H9 (cell line): ENCODE results near the gene TACR2. TPM values are rescaled to one million over a fixed set of nuclear protein-coding genes. Genes with fewer than 3 reads are reported as not detected.

Experiments
- DNase-seq: peaks from one replicate; pipeline ENCODE4 v3.0.0-alpha.2; 2017
- H2AFZ ChIP-seq: one replicate; pipeline ENCODE4 v1.6.1; 2013; ENCODE audit warnings: mild to moderate bottlenecking, low read length, control low read depth, moderate library complexity
- H2AK5ac ChIP-seq: 2 replicates; pipeline ENCODE4 v1.6.1; 2013; ENCODE audit warnings: low read length, control low read depth, mixed read lengths; ENCODE audit not compliant: insufficient read length
- H2BK120ac ChIP-seq: one replicate; pipeline ENCODE4 v1.6.1; 2013; ENCODE audit warnings: low read depth, mild to moderate bottlenecking, low read length, control low read depth, inconsistent platforms; ENCODE audit not compliant: poor library complexity, severe bottlenecking
- H2BK12ac ChIP-seq: 2 replicates; pipeline ENCODE4 v1.6.1; 2013; ENCODE audit warnings: low read length, control low read depth, mixed read lengths, low read depth; ENCODE audit not compliant: insufficient read length
- H2BK15ac ChIP-seq: 2 replicates; pipeline ENCODE4 v1.6.1; 2013; ENCODE audit warnings: low read depth, low read length, control low read depth
- H2BK20ac ChIP-seq: one replicate; pipeline ENCODE4 v1.6.1; 2013; ENCODE audit warnings: low read depth, mild to moderate bottlenecking, low read length, control low read depth, inconsistent platforms; ENCODE audit not compliant: poor library complexity, severe bottlenecking
- H2BK5ac ChIP-seq: 2 replicates; pipeline ENCODE4 v1.6.1; 2013; ENCODE audit warnings: low read length, control low read depth, mixed read lengths; ENCODE audit not compliant: insufficient read length
- H3K14ac ChIP-seq: 2 replicates; pipeline ENCODE4 v1.6.1; 2013; ENCODE audit warnings: low read length, control low read depth; ENCODE audit not compliant: insufficient read depth
- H3K18ac ChIP-seq: 2 replicates; pipeline ENCODE4 v1.6.1; 2013; ENCODE audit warnings: low read depth, mild to moderate bottlenecking, mixed read lengths, low read length, control low read depth; ENCODE audit not compliant: insufficient read length
- H3K23ac ChIP-seq: 2 replicates; pipeline ENCODE4 v1.6.1; 2013; ENCODE audit warnings: low read length, control low read depth, mixed read lengths, low read depth; ENCODE audit not compliant: insufficient read length
- H3K23me2 ChIP-seq: 2 replicates; pipeline ENCODE4 v1.6.1; 2013; ENCODE audit warnings: low read depth, mild to moderate bottlenecking, mixed read lengths, low read length, control low read depth; ENCODE audit not compliant: insufficient read length, poor library complexity, severe bottlenecking
- H3K27ac ChIP-seq: 2 replicates; pipeline ENCODE4 v1.5.1; 2013; ENCODE audit warnings: low read length, control low read depth, mixed read lengths, low read depth; ENCODE audit not compliant: insufficient read length
- H3K27me3 ChIP-seq: 2 replicates; pipeline ENCODE4 v1.6.1; 2013; ENCODE audit warnings: low read length, control low read depth, inconsistent platforms; ENCODE audit not compliant: insufficient read depth
- H3K4ac ChIP-seq: 2 replicates; pipeline ENCODE4 v1.6.1; 2013; ENCODE audit warnings: low read depth, mild to moderate bottlenecking, control low read depth, inconsistent platforms, low read length, moderate library complexity
- H3K4me1 ChIP-seq: 2 replicates; pipeline ENCODE4 v1.6.1; 2013; ENCODE audit warnings: low read length, control low read depth, inconsistent platforms; ENCODE audit not compliant: insufficient read depth
- H3K4me2 ChIP-seq: 2 replicates; pipeline ENCODE4 v1.6.1; 2013; ENCODE audit warnings: low read length, control low read depth, mixed read lengths; ENCODE audit not compliant: insufficient read length, insufficient read depth
- H3K56ac ChIP-seq: 2 replicates; pipeline ENCODE4 v1.6.1; 2013; ENCODE audit warnings: low read depth, mild to moderate bottlenecking, mixed read lengths, low read length, control low read depth; ENCODE audit not compliant: insufficient read length
- H3K79me1 ChIP-seq: 2 replicates; pipeline ENCODE4 v1.6.1; 2013; ENCODE audit warnings: low read depth, mild to moderate bottlenecking, moderate library complexity, low read length, control low read depth, inconsistent platforms; ENCODE audit not compliant: insufficient read depth, poor library complexity, severe bottlenecking
- H3K79me2 ChIP-seq: 2 replicates; pipeline ENCODE4 v1.6.1; 2013; ENCODE audit warnings: low read length, control low read depth, inconsistent platforms; ENCODE audit not compliant: insufficient read depth
- H3K9ac ChIP-seq: 2 replicates; pipeline ENCODE4 v1.6.1; 2013; ENCODE audit warnings: low read length, control low read depth, mixed read lengths; ENCODE audit not compliant: insufficient read length; ENCODE audit errors: extremely low read depth
- H3K9me3 ChIP-seq: one replicate; pipeline ENCODE4 v1.6.1; 2013; ENCODE audit warnings: low read depth, low read length, inconsistent platforms; ENCODE audit not compliant: control insufficient read depth
- H3T11ph ChIP-seq: one replicate; pipeline ENCODE4 v1.6.1; 2013; ENCODE audit warnings: mild to moderate bottlenecking, low read length, control low read depth, inconsistent platforms
- H4K20me1 ChIP-seq: one replicate; pipeline ENCODE4 v1.6.1; 2013; ENCODE audit not compliant: control insufficient read depth, insufficient read length, insufficient read depth
- H4K5ac ChIP-seq: 2 replicates; pipeline ENCODE4 v1.6.1; 2013; ENCODE audit warnings: low read depth, mild to moderate bottlenecking, mixed read lengths, low read length, control low read depth; ENCODE audit not compliant: insufficient read length
- H4K8ac ChIP-seq: replicated peaks from 2 replicates; pipeline ENCODE4 v1.6.1; 2013; ENCODE audit warnings: low read length, control low read depth, mixed read lengths, low read depth; ENCODE audit not compliant: insufficient read length
- H4K91ac ChIP-seq: 2 replicates; pipeline ENCODE4 v1.6.1; 2013; ENCODE audit warnings: low read depth, mild to moderate bottlenecking, moderate library complexity, mixed read lengths, low read length, control low read depth; ENCODE audit not compliant: insufficient read length
- H3K27ac Mint-ChIP-seq, 3 experiments: 2 replicates in 2 of 3; 3 replicates in 1 of 3; pipeline ENCODE4 v1.8.0; 2020 to 2021; ENCODE audit warnings: mixed read lengths in 3 of 3, mild to moderate bottlenecking in 1 of 3, moderate library complexity in 1 of 3
- H3K27me3 Mint-ChIP-seq: 2 replicates; pipeline ENCODE4 v1.8.0; 2021; ENCODE audit warnings: low read depth, mild to moderate bottlenecking, moderate library complexity, mixed read lengths
- H3K36me3 Mint-ChIP-seq, 3 experiments: 2 replicates in 2 of 3; 3 replicates in 1 of 3; pipeline ENCODE4 v1.8.0; 2020 to 2021; ENCODE audit warnings: low read depth in 3 of 3, mixed read lengths in 3 of 3; ENCODE audit not compliant: insufficient read depth in 1 of 3
- H3K4me1 Mint-ChIP-seq, 2 experiments: 2 replicates each; pipeline ENCODE4 v1.8.0; 2020; ENCODE audit warnings: mixed read lengths in 2 of 2
- H3K4me3 Mint-ChIP-seq, 2 experiments: 2 replicates in 1 of 2; 3 replicates in 1 of 2; pipeline ENCODE4 v1.8.0; 2020 to 2021; ENCODE audit warnings: mild to moderate bottlenecking in 2 of 2, mixed read lengths in 2 of 2, moderate library complexity in 1 of 2
- H3K9me3 Mint-ChIP-seq, 2 experiments: 2 replicates in 1 of 2; 3 replicates in 1 of 2; pipeline ENCODE4 v1.8.0; 2020; ENCODE audit warnings: mild to moderate bottlenecking in 2 of 2, mixed read lengths in 2 of 2, moderate library complexity in 1 of 2
- WGBS: extraction: QIAGEN DNeasy Blood & Tissue Kit; methylation state at CpG from one replicate; pipeline ENCODE4 v1.1.7; 2013; ENCODE audit warnings: missing lambda C conversion rate, low lambda C conversion rate, mixed read lengths; ENCODE audit not compliant: insufficient read length; ENCODE audit errors: extremely low coverage; 5-methylcytosine and 5-hydroxymethylcytosine counted together
- total RNA-seq: library from RNA; stranded (reverse); gene quantifications from 2 replicates; pipeline ENCODE4 v1.2.1, GENCODE V29; 2021
- TF ChIP-seq, protein P1 (sequence below): fragments of 200-600 bp; sonication (generic); conservative IDR thresholded peaks from 3 replicates; pipeline ENCODE4 v1.8.0; 2021; ENCODE audit warnings: antibody characterized with exemption, mild to moderate bottlenecking

Gene TACR2
- total RNA-seq, 1 experiment from 2014 or later = not detected

DNA sequence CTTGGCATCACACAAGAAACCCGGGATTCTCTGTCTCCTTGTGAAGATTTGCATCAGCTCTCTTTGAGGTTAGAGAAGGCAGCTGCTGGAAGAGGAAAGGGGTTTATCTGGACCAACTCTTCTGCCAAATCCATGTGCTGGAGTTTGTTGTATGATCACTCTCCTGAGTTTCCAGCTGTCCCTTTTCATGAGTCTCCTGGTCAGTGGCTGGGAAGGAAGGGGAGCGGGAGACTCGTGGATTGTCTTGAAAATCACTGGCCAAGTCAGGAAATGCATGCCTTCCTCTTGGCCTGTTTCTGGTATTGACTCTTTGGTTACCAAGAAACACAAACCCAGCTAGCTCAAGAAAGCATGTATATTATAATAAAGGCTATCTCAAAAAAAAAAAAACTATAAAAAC, 38.8 kb downstream of the TACR2 start:
- Histone ChIP-seq H4K20me1 (no peaks in the 10 kb centered on the region), H3K23ac (no peak overlapping the region), H3K79me2 (no peaks in the 10 kb centered on the region; the same call in 1 of the 2 replicates), H2BK20ac (no peak overlapping the region), H2AFZ (no peak overlapping the region), H2BK15ac (no peak overlapping the region), H3K56ac (no peak overlapping the region), H3K27ac (no peak overlapping the region), H3K14ac (no peak overlapping the region), H4K91ac (no peak overlapping the region), H2BK12ac (no peak overlapping the region), H3K4me1 (peaks cover 1% of the 10 kb centered on the region; the same call in 1 of the 2 replicates), H4K5ac (no peak overlapping the region), H3T11ph (no peak overlapping the region), H3K4me2 (no peak overlapping the region), H3K4ac (no peak overlapping the region), H2AK5ac (no peak overlapping the region), H3K9ac (no peak overlapping the region), H3K27me3 (no peaks in the 10 kb centered on the region), H3K9me3 (no peaks in the 10 kb centered on the region), H2BK120ac (no peak overlapping the region), H3K79me1 (peaks cover 3% of the 10 kb centered on the region), H2BK5ac (no peak overlapping the region), H4K8ac (no peak overlapping the region), H3K18ac (no peak overlapping the region), H3K23me2 (no peaks in the 10 kb centered on the region)
- DNase-seq = no peak
- no CpG with 5 or more reads among the region's 3 CpGs for WGBS
- H3K4me1 Mint-ChIP-seq = peaks cover 33 to 45% of the 10 kb centered on the region in 2 experiments
- H3K27me3 Mint-ChIP-seq = no peaks in the 10 kb centered on the region
- H3K27ac Mint-ChIP-seq = peak overlapping the region in 2 of 3 experiments; percentile 64 to 87; a peak in 3 of 7 replicates
- TF ChIP-seq, protein P1, sequence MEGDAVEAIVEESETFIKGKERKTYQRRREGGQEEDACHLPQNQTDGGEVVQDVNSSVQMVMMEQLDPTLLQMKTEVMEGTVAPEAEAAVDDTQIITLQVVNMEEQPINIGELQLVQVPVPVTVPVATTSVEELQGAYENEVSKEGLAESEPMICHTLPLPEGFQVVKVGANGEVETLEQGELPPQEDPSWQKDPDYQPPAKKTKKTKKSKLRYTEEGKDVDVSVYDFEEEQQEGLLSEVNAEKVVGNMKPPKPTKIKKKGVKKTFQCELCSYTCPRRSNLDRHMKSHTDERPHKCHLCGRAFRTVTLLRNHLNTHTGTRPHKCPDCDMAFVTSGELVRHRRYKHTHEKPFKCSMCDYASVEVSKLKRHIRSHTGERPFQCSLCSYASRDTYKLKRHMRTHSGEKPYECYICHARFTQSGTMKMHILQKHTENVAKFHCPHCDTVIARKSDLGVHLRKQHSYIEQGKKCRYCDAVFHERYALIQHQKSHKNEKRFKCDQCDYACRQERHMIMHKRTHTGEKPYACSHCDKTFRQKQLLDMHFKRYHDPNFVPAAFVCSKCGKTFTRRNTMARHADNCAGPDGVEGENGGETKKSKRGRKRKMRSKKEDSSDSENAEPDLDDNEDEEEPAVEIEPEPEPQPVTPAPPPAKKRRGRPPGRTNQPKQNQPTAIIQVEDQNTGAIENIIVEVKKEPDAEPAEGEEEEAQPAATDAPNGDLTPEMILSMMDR = no peak
- no peak overlapping the region for H3K4me3 Mint-ChIP-seq
- no peaks in the 10 kb centered on the region for H3K9me3 Mint-ChIP-seq
- H3K36me3 Mint-ChIP-seq = peaks cover 33 to 60% (median 52%) of the 10 kb centered on the region in 3 experiments; a peak in 6 of 7 replicates
